Neural progenitor cell (in vitro differentiated cells): ENCODE data around the gene NEMP1.

Experiments used
- CTCF ChIP-seq: fragments of 200-600 bp; sonication (generic); IDR thresholded peaks from 2 replicates; pipeline ENCODE4 v1.5.1; 2017; ENCODE audit warnings: antibody characterized with exemption, mild to moderate bottlenecking
- EZH2phosphoT487 ChIP-seq: fragments of 200-600 bp; sonication (generic); IDR thresholded peaks from 2 replicates; pipeline ENCODE4 v1.6.1; 2017; ENCODE audit warnings: antibody characterized with exemption

- TF ChIP-seq EZH2phosphoT487 (no peak), CTCF (no peak)
Measured at GRCh38 chr12:57033431-57033830, 45.2 kb downstream of the NEMP1 start.
